Right forelimb (tissue), 1 donor: Measurements from ENCODE around the gene NGF.
"Not testable (repeated sequence)": the region's sequence is repeated elsewhere in the genome, so short reads cannot be mapped to it uniquely, and the experiment has no call there.

Experiments used
- DNase-seq: peaks from one replicate; pipeline ENCODE4 v3.0.0-alpha.2; 2018

Gene NGF

DNA sequence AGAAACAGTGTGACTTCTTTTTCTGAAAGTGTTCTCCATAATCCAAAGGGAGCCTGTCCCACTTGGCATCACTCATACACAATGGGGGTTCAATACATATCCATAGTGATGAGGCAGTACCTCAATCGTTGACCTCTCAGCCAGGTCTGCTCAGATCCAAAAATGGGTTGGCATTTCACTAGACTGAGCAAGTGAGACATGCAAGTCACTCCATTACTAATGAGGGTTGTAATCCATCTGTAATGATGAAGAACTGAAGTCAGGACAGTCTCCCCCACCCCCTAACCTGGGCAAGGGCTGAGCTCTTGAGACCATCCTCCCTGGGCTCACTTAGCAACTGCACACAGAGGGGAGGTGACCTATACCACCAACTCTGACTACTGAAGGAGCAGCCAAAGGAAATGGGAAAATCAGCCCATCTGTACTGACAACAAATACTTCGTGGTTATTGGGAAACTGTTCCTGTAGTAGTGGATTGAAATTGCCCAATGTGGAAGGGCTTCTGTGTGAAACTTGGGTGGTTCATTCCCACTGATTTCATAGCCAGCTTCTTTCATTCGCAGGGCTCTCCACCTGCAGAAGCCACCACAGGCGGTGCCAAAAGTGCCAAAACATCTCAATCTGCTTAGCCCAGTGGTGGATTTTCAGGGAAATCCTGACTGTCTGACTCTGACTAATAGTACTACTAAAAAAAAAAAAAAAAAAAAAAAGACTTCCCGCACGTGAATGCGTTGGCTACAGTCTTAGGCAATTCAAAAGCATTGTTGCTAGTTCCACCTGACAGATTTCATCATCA, 5.0 kb downstream of the NGF start:
- DNase-seq = no peak

DNA sequence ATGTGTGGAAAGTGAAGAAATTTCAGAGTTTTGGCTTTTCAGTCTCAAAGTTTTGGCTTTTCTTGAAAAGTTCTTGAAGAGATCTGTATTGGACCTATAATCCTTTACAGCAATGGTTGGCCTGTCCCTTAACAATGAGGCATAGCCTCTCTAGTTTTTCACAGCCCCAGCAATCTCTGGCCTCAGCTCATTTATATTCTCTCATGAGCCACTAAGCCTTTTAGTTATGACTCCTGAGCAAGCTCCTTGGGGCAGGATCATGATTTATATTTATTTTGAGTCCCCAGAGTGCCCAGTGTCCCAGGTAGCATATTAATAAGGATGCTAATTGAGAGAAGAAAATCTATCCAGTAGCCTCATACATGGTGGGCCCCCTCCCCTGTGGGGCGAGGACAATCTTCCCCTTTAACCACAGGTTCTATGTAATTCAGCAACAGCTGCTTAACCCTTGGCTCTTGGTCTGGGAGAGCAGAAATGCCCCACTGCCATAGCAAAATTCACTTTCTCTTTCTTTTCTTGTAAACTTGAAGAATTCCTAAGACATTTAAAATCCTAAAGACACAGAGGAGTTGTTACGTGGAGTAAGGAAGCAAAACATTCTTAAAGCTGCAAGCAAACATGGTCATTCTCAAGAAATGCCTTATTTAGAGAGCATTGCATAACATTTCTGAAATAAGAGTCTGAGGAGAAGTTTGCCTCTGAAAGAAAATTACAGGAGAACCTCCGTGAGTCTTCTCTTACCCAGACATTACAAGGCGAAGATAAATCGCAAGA, 6.3 kb downstream of the NGF start:
- DNase-seq = no peak

- DNase-seq = peak; percentile 50
Observed at GRCh38 chr1:115330480-115331013, 7.5 kb downstream of the NGF start.

GRCh38 chr1:115329965-115330364, 8.1 kb downstream of the NGF start:
- DNase-seq = no peak

DNA sequence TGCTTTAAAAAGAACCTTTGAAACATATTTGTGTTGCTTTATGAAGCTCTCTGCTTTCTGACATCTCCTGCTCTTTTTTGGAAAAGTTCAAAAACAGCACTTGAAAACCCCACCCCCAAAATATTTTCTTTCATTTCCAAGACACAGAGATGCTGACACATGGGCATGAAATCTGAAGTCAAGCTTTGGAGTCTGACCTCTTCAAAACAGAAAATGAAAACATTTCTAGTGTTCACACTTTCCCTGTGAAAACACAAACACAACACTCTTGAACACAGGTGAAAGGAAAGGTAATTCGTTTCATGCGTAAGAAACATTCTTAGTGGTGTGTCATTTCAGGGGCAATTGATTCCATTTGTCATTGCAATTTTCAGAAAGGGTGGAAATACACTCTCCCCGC, 10.8 kb downstream of the NGF start:
- no peak for DNase-seq

- DNase-seq = no peak
Observed at GRCh38 chr1:115326419-115326818, 11.6 kb downstream of the NGF start.

GRCh38 chr1:115325874-115326273, 12.2 kb downstream of the NGF start:
- DNase-seq = no peak

GRCh38 chr1:115324649-115325420, 13.2 kb downstream of the NGF start:
- DNase-seq = no peak

- peak; percentile 30 for DNase-seq
Observed at GRCh38 chr1:115323366-115324004, 14.6 kb downstream of the NGF start.

- DNase-seq = no peak
Observed at GRCh38 chr1:115322631-115323030, 15.4 kb downstream of the NGF start.

DNA sequence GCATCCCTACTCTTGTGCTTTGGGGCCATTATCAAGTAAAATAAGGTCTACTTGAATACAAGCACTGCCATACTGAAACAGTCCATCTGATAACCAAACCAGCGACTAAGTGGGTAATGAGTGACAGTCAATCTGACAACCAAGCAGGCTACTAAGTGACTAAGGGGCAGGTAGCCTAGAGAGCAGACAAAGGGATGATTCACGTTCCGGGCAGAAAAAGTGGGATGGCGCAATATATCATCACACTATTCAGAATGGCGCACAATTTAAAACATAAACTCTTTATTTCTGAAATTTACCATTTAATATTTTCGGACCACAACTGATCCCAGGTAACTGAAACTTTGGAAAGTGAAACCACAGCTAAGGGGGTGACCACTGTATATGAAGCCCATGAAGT, 17.7 kb downstream of the NGF start:
- no peak for DNase-seq

GRCh38 chr1:115319706-115320105, 18.3 kb downstream of the NGF start:
- no peak for DNase-seq

DNA sequence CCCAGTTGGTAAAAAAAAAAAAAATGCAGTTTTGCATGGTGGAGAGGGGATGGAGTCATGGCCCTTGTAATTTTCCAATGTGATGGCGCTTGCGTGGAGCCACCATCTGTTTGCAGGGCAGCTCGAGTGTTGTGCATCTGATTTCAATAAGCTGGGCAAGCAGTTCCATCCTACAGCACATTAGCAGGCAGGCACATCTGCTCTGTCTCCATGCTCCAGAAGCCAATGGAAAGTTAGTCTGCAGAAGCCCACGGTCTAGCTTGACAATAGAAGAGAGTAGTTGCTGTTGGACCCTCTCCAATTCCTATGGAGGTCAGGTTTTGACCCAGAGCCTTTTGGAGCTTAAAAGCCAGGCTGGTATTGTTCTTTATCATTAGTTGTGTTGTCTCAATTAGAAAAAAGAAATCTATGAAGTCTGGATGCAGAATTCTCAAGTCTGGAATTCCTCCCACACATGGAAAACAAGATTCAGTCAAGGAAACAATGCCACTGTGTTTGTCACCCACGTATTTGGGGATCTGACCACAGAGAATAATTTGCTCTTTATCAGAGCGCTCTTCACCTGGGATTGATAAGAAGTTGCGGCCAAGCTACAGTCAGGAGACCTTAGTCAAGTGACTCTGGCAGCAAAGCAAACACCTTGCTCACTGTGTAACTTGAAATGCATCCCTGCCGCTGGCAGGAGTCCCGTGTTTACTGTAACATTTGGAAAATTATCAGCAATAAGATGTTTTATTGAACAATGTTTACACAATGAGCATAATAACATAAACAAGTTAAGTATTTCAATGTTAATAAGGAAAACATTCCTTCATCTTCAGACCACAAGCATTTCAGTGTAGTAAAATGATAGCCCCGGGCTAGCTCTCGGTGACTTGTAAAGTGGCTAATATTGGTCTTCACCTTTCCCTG, 20.7 kb downstream of the NGF start:
- no peak for DNase-seq

DNA sequence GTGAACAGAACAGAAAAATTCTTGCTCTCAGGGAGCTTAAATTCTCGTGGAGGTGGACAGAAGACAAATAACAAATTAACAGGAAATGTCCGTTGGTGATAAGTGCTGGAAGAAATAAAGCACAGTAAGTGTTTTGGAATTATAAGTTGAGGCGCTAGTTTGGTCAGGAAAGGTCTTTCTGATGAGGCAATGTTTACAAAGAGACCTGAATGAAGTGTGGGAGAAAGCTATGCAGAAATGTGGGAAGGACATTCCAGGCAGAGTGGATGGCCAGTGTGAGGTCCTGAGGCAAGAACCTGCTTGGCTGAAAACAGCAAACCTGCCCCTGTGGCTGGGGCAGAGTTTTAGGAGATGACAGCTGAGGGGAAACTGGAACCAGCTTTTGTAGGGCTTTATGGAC, 23.3 kb downstream of the NGF start:
- no peak for DNase-seq

DNA sequence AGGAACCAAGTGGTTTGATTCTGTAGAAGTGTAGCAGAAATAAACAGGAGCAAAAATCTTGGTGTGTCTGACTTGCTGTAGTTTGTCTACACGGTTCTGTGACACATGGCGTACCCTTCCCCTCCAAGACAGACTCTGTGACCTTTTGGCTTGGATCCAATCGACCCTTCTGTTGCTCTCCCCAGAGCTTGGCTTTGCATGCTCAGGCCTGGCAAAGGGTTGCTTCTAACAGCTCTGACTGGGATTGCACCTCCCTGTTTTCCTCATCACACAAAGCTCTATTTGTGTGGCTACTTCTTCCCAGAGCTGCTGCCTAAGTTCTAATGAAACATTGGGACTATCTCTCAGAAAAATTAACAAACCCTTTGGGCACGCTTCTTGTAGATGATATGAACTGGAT, 24.0 kb downstream of the NGF start:
- no peak for DNase-seq

- no peak for DNase-seq
Observed at GRCh38 chr1:115313182-115313581, 24.9 kb downstream of the NGF start.

DNA sequence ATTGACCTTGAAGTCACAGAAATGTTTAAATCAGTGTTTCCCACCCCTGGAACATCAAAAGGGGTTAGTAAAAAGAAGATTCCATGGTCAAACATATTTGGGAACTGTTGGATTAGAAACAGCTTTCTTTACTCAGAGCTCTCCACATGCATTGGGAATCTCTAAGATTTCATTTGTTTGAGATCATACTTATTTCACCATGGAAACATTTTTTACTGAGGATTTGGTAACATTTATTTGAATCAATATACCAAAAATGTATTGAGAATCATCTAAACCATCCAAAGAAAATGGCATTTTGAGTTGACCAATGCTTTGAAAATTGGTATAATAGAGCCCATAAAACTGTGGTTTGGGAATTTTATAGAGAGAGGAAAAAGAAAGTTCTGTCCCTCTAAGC, 25.3 kb downstream of the NGF start:
- no peak for DNase-seq

DNA sequence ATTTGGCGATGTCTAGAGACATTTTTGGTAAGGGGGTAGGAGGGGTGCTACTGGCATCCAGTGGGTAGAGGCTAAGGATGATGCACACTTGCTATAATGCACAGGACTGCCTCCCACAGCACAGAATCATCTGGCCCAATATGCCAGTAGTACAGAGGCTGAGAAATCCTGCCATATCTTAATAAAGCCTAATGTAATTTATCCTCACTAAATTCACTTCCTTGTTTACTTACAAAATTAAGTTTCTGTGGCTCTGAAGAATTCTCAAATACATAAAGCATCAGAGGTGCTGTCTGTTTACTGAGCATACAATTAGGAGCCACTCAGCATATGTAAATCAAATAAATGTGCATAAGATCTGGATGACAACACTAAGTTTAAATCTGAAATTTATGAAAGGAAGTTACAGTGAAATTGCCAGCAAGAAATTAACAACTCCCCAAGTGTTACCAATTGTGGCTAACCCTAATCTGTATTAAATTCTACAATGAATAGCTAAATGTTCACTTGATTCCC, 26.5 kb downstream of the NGF start:
- no peak for DNase-seq

- no peak for DNase-seq
Observed at GRCh38 chr1:115310581-115311473, 27.2 kb downstream of the NGF start.

GRCh38 chr1:115309504-115309903, 28.5 kb downstream of the NGF start:
- DNase-seq = not testable (repeated sequence)
